CD4-positive, alpha-beta T cell treated with Interferon alpha-2 for 1 hour (primary cell): ENCODE results near the gene REG1A.

Experiments used
- DNase-seq, 2 donors: peaks; one replicate each; pipeline ENCODE4 v3.0.0-alpha.2; 2020 to 2022

Gene REG1A

GRCh38 chr2:79128406-79128805 lies 8.1 kb downstream of the REG1A start:
- no peak for DNase-seq

DNA sequence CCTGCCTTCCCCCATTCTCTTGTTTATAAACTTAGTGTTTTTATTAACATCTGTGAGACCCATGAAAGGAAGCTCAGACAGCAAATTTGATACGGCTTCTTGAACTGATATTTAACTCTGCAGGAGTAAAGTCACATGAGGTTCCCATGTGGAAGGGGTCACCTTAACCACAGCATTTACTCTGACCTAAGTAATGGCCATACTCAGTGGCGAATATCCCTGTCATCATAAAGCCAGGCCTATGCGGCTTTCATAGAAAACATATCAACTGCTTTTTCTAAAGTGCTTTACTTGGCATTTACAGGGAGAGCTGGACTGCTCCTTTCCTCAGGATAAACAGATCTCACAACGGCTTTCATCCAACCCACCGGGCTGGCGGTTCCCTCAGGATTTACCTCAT lies 9.0 kb downstream of the REG1A start:
- DNase-seq = no peak

- no peak for DNase-seq
Observed at GRCh38 chr2:79129804-79130203, 9.5 kb downstream of the REG1A start.

- DNase-seq = no peak
Observed at GRCh38 chr2:79131687-79132086, 11.4 kb downstream of the REG1A start.

- DNase-seq = no peak
Observed at GRCh38 chr2:79138385-79138784, 18.1 kb downstream of the REG1A start.

- DNase-seq = no peak
Observed at GRCh38 chr2:79139423-79139822, 19.1 kb downstream of the REG1A start.

DNA sequence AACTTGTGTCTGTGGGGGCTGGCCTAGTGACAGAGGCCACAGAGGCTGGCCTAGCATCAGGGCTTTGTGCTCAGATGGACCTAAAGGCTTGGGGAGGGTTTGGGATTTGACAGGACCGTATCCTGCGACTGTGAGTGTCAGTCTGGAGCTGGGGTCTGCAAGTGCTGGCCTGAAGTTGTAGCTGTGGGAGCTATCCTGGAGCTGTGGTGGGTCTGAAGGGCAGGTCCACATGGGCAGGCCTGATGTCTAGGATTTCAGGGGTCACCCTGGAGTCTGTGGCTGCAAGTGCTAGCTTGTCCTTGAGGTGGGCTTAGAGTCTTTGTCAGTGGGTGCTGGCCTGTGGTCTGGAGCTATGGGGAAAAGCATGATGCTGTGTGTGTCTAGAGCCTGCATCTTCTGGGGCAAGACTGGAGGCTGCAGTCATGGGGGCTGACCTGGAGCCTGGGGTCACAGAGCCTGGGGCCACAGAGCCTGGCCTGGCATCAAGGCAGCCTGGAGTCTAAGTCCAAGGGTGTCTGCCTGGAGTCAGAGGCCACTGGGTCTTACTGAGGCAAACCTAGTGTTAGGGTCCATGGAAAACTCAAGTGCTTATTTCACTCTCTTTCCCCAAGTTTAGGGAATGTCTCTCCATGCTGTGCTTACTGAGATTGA lies 35.7 kb downstream of the REG1A start:
- no peak for DNase-seq

DNA sequence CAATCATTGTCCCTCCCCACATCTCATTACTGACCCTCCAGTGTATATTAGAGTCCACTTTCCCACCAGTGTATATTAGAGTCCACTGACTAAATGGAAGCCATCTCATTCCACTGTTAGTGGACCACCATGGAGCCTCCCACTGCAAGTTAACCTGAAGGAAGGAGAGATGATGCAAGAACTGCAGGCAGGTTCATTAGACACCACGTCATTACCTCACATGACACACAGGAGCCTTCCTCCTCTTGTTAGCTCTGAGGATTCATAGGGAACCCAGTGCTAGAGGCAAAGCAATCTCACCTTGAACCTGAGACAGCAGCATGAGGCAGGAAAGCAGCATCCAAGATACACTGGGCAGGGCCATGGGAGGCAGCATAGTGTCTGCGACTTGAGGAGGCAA lies 38.7 kb downstream of the REG1A start:
- DNase-seq = no peak

- no peak for DNase-seq
Observed at GRCh38 chr2:79159653-79160052, 39.4 kb downstream of the REG1A start, which contains the start of gene REG3A. Gene REG3A, minus strand, starts transcription at chr2:79159753. Its CDS starts 348 bp downstream, at chr2:79159405.

DNA sequence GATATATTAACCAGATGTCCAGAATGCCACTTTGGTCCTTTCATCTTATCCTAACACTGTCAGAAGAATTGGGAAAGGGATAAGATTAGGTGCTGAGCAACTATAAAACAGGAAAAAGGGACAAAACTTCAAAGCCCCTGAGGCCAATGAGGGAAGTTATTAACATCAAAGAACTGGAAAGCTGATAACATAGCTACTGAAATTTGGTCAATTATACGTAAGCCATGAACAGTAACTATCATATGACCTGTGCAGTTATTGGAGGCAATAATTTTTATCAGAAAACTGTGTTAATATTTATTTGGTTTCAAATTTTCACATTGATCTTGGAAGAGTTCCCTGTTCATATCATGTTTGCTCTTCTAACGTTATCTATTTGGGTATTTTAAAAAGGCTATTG lies 41.8 kb downstream of the REG1A start:
- no peak for DNase-seq

DNA sequence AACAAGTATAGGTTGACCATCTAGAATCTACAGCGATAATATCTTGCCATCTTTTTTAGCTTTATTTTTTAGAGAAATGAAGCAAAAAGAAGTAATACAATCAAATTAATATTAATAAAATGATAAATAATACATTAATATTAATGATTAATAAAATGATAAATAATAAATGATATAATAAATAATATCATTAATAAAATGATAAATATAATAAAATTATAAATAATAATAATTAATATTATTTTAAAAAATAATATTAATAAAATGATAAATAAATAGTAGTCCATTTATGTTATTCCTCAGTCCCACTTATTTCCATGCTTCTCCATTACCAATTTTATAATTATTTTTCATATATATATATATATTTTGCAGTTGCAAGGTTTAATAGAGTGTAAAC lies 42.5 kb downstream of the REG1A start:
- no peak for DNase-seq

GRCh38 chr2:79171348-79171958 lies 51.2 kb downstream of the REG1A start:
- no peak for DNase-seq
